ENCODE results near the gene DNAL1.

GRCh38 chr14:73712071-73712506 is 67.3 kb downstream of the DNAL1 start:
- no peak for TF ChIP-seq CTCF (tag by site-specific recombination; IDR thresholded peaks at IDR 0.05)
- TF ChIP-seq OVOL3 (tag by site-specific recombination; IDR thresholded peaks at IDR 0.05): no peak
- TF ChIP-seq YY1 (tag by site-specific recombination; IDR thresholded peaks at IDR 0.05): no peak
- TF ChIP-seq ZNF274 (IDR thresholded peaks at IDR 0.05; ENCODE audit: low read length): no peak
- no peak for TF ChIP-seq ZNF274 (tag by site-specific recombination; IDR thresholded peaks at IDR 0.05; ENCODE audit: borderline replicate concordance)

All from HEK293 (cell line).